HepG2 (cell line): ENCODE results near the gene SMARCAD1. TPM values are rescaled to one million over a fixed set of nuclear protein-coding genes. Genes with fewer than 3 reads are reported as not detected.

Experiments used
- ASH2L ChIP-seq: fragments of 300-600, 200-600 bp; sonication (generic); IDR thresholded peaks from 2 replicates; pipeline ENCODE4 v1.7.0; 2017; ENCODE audit warnings: low read depth, mild to moderate bottlenecking, moderate library complexity, mixed read lengths, low read length; ENCODE audit not compliant: insufficient read length
- CCDC6 ChIP-seq: sonication (generic); formaldehyde crosslinking; IDR thresholded peaks from 2 replicates; pipeline ENCODE4 v1.8.1; 2022; ENCODE audit warnings: mild to moderate bottlenecking, missing genetic modification reagents, moderate library complexity
- GATAD1 ChIP-seq: IDR thresholded peaks from 2 replicates; pipeline ENCODE4 v1.6.1; 2016; ENCODE audit warnings: missing genetic modification reagents, missing compliant biosample characterization
- HNF4G ChIP-seq, 2 experiments: sonication (generic) in 1 of 2; formaldehyde crosslinking in 1 of 2; IDR thresholded peaks; 2 replicates each; pipeline versions ENCODE4 v1.4.0 to v1.6.1; 2011 to 2020; ENCODE audit warnings: borderline replicate concordance in 2 of 2, low read depth in 2 of 2, mild to moderate bottlenecking in 2 of 2, low read length in 1 of 2, missing genetic modification reagents in 1 of 2, moderate library complexity in 1 of 2
- KAT2B ChIP-seq: fragments of 150-350 bp; IDR thresholded peaks from 2 replicates; pipeline ENCODE4 v1.6.1; 2014; ENCODE audit warnings: low read depth, low read length, borderline replicate concordance
- KLF13 ChIP-seq: sonication (generic); formaldehyde crosslinking; IDR thresholded peaks from 2 replicates; pipeline ENCODE4 v1.4.0; 2020; ENCODE audit warnings: mild to moderate bottlenecking, missing genetic modification reagents
- MED8 ChIP-seq: sonication (generic); formaldehyde crosslinking; IDR thresholded peaks from 2 replicates; pipeline ENCODE4 v1.8.1; 2023; ENCODE audit warnings: mild to moderate bottlenecking, missing genetic modification reagents; ENCODE audit not compliant: insufficient replicate concordance
- NONO ChIP-seq, 2 experiments: fragments of 450-650 bp in 1 of 2; sonication (generic) in 1 of 2; formaldehyde crosslinking in 1 of 2; IDR thresholded peaks in 1 of 2; conservative IDR thresholded peaks in 1 of 2; 2 replicates each; pipeline versions ENCODE4 v1.6.1 to v1.8.0; 2017 to 2022; ENCODE audit warnings: mild to moderate bottlenecking in 1 of 2, missing genetic modification reagents in 1 of 2, moderate library complexity in 1 of 2
- RAD21 ChIP-seq: fragments of 450-650 bp; formaldehyde crosslinking; IDR thresholded peaks from 2 replicates; pipeline ENCODE4 v1.5.0; 2020; ENCODE audit warnings: mild to moderate bottlenecking
- SYNCRIP ChIP-seq: fragments of 200-400 bp; formaldehyde crosslinking; IDR thresholded peaks from 2 replicates; pipeline ENCODE4 v1.6.1; 2018; ENCODE audit warnings: mild to moderate bottlenecking, low read depth, low read length; ENCODE audit not compliant: insufficient read depth
- THAP7 ChIP-seq: sonication (generic); formaldehyde crosslinking; IDR thresholded peaks from 2 replicates; pipeline ENCODE4 v1.8.1; 2023; ENCODE audit warnings: mild to moderate bottlenecking, missing genetic modification reagents
- YEATS4 ChIP-seq: sonication (generic); formaldehyde crosslinking; IDR thresholded peaks from 2 replicates; pipeline ENCODE4 v1.4.0; 2020; ENCODE audit warnings: missing genetic modification reagents, borderline replicate concordance
- ZBTB20 ChIP-seq: sonication (generic); formaldehyde crosslinking; IDR thresholded peaks from 2 replicates; pipeline ENCODE4 v1.8.1; 2023; ENCODE audit warnings: missing genetic modification reagents, low read depth, mild to moderate bottlenecking, borderline replicate concordance
- ZNF251 ChIP-seq: sonication (generic); formaldehyde crosslinking; IDR thresholded peaks from 2 replicates; pipeline ENCODE4 v1.9.0; 2021; ENCODE audit warnings: mild to moderate bottlenecking, missing genetic modification reagents
- ZNF253 ChIP-seq: sonication (generic); formaldehyde crosslinking; IDR thresholded peaks from 2 replicates; pipeline ENCODE4 v1.8.0; 2022; ENCODE audit warnings: mild to moderate bottlenecking, missing genetic modification reagents, borderline replicate concordance
- ZNF343 ChIP-seq: sonication (generic); formaldehyde crosslinking; IDR thresholded peaks from 2 replicates; pipeline ENCODE4 v1.4.0; 2020; ENCODE audit warnings: mild to moderate bottlenecking, missing genetic modification reagents
- ZNF773 ChIP-seq: sonication (generic); formaldehyde crosslinking; IDR thresholded peaks from 2 replicates; pipeline ENCODE4 v1.4.0; 2020; ENCODE audit warnings: missing genetic modification reagents, borderline replicate concordance
- ZSCAN5A ChIP-seq: sonication (generic); formaldehyde crosslinking; IDR thresholded peaks from 2 replicates; pipeline ENCODE4 v1.8.0; 2022; ENCODE audit warnings: mild to moderate bottlenecking, missing genetic modification reagents, borderline replicate concordance
- polyA plus RNA-seq, 8 experiments: library from polyadenylated mRNA; depleted of rRNA in 3 of 8; stranded (reverse) in 7 of 8; unstranded in 1 of 8; fragments of >200 nt; fragmentation: Illumina TruSeq in 4 of 8; extraction: Trizol in 4 of 8; gene quantifications; 2 replicates each; pipeline versions ENCODE4 v1.2.1 to v1.2.3, GENCODE V29; 2011 to 2016; ENCODE audit warnings: low read depth in 4 of 8, missing spikeins in 1 of 8, mixed read lengths in 1 of 8; ENCODE audit not compliant: insufficient read depth in 1 of 8
- total RNA-seq, 5 experiments: library from RNA; depleted of rRNA; stranded (reverse); fragments of >200 nt; fragmentation: Illumina TruSeq; extraction: Trizol; gene quantifications; 2 replicates each; pipeline ENCODE4 v1.2.3, GENCODE V29; 2016; ENCODE audit warnings: low read depth in 1 of 5
- TF ChIP-seq, protein P1 (sequence below): fragments of 450-650 bp; IDR thresholded peaks from 2 replicates; pipeline ENCODE4 v1.6.1; 2017
- TF ChIP-seq, protein P2 (sequence below): IDR thresholded peaks from 2 replicates; pipeline ENCODE4 v1.6.1; 2018; ENCODE audit warnings: missing genetic modification reagents, mild to moderate bottlenecking, missing compliant biosample characterization
- TF ChIP-seq, protein P3 (sequence below): sonication (generic); formaldehyde crosslinking; IDR thresholded peaks from 2 replicates; pipeline ENCODE4 v1.5.1; 2020; ENCODE audit warnings: missing genetic modification reagents, mild to moderate bottlenecking, borderline replicate concordance

The SMARCAD1 gene
- total and polyA plus RNA-seq, 2 of the 13 experiments (the other 11 are each of a cell fraction or from before 2014, with no cell fraction given): 18.2 to 35.9 TPM

DNA sequence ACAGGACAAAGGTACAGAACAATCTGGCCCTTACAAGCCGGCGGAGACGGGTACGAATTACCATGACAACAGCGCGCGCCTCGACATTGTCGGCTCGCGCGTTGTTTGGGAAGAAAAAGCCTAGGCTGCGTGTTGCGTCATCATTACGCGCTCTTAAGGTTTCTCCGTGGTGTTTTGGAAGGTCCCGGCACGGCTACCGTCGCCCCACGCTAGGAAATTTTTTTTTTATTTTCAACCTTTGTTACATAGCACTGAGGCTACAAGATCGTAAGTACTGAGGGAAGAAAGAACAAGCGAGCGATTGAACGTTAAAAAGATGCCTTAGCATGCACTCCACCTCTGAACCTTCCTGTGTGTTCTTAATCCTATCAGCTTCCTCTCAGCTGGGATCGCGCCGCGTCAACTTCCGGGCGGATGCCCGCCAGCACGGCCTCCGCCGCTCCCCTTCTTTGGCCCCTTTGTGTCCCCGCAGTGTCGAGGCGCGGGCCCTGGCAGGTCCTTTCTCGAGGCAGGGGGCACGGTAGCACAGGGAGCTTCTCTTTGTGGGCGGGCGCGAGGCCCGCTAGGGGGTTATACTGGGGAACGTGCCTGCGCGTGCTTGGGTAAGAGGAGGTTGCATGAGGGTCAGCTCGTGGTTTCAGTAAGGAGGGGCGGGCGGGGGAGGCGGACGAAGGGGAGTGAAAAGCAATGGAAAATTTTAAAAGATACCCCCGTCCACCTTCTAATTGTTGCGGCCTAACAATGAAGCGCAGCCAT lies at the start of gene SMARCAD1 (continued):
- TF ChIP-seq CCDC6 (0 out of 2 replicates have a peak, but pooled peaks have one; percentile 38), ZNF253 (peak; percentile 67; the same call in 1 of the 2 replicates), MED8 (CRISPR knock-in tag) (no peak), ZNF773 (CRISPR knock-in tag) (no peak), SYNCRIP (no peak), KLF13 (CRISPR knock-in tag) (no peak), ZNF343 (CRISPR knock-in tag) (peak; percentile 91), ZBTB20 (CRISPR knock-in tag) (0 out of 2 replicates have a peak, but pooled peaks have one; percentile 59), THAP7 (CRISPR knock-in tag) (no peak), ZNF251 (0 out of 2 replicates have a peak, but pooled peaks have one; percentile 35), HNF4G (IDR thresholded peaks at IDR 0.05; ENCODE audit: borderline replicate concordance, low read depth, low read length) (0 out of 2 replicates have a peak, but pooled peaks have one; percentile 11), HNF4G (CRISPR knock-in tag; IDR thresholded peaks at IDR 0.05; ENCODE audit: borderline replicate concordance, low read depth) (no peak), KAT2B (no peak), RAD21 (CRISPR knock-in tag) (no peak), YEATS4 (CRISPR knock-in tag) (peak; percentile 96), GATAD1 (CRISPR knock-in tag) (peak; percentile 96), ZSCAN5A (peak; percentile 67; the same call in 1 of the 2 replicates), ASH2L (peak; percentile 98), NONO (IDR thresholded peaks at IDR 0.05) (no peak), NONO (CRISPR knock-in tag; conservative IDR thresholded peaks at IDR 0.05) (peak; percentile 87)
- TF ChIP-seq, protein P1, sequence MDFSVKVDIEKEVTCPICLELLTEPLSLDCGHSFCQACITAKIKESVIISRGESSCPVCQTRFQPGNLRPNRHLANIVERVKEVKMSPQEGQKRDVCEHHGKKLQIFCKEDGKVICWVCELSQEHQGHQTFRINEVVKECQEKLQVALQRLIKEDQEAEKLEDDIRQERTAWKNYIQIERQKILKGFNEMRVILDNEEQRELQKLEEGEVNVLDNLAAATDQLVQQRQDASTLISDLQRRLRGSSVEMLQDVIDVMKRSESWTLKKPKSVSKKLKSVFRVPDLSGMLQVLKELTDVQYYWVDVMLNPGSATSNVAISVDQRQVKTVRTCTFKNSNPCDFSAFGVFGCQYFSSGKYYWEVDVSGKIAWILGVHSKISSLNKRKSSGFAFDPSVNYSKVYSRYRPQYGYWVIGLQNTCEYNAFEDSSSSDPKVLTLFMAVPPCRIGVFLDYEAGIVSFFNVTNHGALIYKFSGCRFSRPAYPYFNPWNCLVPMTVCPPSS: no peak
- TF ChIP-seq, protein P2, sequence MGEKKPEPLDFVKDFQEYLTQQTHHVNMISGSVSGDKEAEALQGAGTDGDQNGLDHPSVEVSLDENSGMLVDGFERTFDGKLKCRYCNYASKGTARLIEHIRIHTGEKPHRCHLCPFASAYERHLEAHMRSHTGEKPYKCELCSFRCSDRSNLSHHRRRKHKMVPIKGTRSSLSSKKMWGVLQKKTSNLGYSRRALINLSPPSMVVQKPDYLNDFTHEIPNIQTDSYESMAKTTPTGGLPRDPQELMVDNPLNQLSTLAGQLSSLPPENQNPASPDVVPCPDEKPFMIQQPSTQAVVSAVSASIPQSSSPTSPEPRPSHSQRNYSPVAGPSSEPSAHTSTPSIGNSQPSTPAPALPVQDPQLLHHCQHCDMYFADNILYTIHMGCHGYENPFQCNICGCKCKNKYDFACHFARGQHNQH (CRISPR knock-in tag): peak; percentile 54; the same call in 1 of the 2 replicates
- TF ChIP-seq, protein P3, sequence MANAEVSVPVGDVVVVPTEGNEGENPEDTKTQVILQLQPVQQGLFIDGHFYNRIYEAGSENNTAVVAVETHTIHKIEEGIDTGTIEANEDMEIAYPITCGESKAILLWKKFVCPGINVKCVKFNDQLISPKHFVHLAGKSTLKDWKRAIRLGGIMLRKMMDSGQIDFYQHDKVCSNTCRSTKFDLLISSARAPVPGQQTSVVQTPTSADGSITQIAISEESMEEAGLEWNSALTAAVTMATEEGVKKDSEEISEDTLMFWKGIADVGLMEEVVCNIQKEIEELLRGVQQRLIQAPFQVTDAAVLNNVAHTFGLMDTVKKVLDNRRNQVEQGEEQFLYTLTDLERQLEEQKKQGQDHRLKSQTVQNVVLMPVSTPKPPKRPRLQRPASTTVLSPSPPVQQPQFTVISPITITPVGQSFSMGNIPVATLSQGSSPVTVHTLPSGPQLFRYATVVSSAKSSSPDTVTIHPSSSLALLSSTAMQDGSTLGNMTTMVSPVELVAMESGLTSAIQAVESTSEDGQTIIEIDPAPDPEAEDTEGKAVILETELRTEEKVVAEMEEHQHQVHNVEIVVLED (CRISPR knock-in tag): peak; percentile 91
